ENCODE data around the gene CDKAL1. TPM values are rescaled to one million over a fixed set of nuclear protein-coding genes. Genes with fewer than 3 reads are reported as not detected.

The CDKAL1 gene
- total and polyA plus RNA-seq, 2 of the 13 experiments (the other 11 are each of a cell fraction or from before 2014, with no cell fraction given) = 9.5 to 27.7 TPM

- no peak for TF ChIP-seq JARID2 (CRISPR knock-in tag; IDR thresholded peaks at IDR 0.05; ENCODE audit: insufficient replicate concordance)
- no peak for TF ChIP-seq YEATS4 (CRISPR knock-in tag; IDR thresholded peaks at IDR 0.05; ENCODE audit: borderline replicate concordance)
- no peak for TF ChIP-seq EHMT2 (IDR thresholded peaks at IDR 0.05; ENCODE audit: borderline replicate concordance, low read depth, low read length)
- no peak for TF ChIP-seq THAP7 (CRISPR knock-in tag; IDR thresholded peaks at IDR 0.05)
- TF ChIP-seq SRY (CRISPR knock-in tag; IDR thresholded peaks at IDR 0.05) = no peak
- TF ChIP-seq MNT (IDR thresholded peaks at IDR 0.05) = no peak
- TF ChIP-seq ZNF503 (CRISPR knock-in tag; IDR thresholded peaks at IDR 0.05) = no peak
Observed at GRCh38 chr6:20630136-20630535, 95.9 kb downstream of the CDKAL1 start (continued).
